Central memory CD4-positive, alpha-beta T cell (primary cell): ENCODE measurements around the gene CRYBG3.

ENCODE experiments used
- DNase-seq: peaks from one replicate; pipeline ENCODE4 v3.0.0; 2022

CRYBG3 gene

DNA sequence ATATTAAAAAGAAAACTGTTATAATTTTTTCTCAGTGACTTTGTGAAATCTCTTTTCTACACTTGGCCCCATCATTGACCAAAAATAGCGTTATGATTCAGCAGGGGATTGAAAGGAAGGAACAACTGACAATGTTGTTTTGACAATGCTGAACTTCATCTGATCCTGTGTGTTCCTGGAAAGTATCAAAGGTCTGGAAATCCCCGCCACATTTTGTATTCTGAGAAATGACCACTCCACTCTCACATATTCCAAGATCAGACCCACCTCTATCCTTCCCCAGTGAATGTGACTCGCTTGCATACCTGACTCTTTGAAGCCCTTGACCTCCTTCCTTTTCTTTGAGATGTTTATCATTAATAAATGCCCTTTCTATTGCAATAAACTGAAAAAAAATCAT is 160.1 kb downstream of the CRYBG3 start:
- DNase-seq, result no peak

DNA sequence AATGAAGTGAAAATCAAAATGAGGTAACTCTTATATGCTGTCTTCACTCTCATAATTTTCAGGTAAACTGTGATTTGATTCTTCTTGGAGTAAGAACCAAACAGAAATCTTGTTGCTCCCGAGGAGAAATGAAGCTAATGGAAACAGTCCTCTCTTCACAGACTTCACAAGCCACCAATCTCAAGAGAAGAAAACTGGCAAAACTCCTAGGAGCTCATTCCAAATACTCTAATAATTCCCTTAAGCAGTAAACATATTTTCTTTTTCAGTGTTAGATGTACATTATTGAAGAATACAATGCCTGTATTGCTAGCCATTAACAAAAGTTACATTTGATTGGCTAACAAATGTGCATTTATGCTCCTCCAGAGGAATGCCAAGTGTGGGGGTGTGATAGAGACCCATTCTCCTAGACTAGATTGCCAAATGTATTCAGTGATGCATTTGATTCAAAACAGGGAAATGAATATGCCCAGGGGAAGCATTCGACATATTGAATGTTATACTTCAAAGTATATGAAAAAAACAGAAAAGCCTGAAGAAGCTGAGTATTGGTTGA is 162.2 kb downstream of the CRYBG3 start:
- DNase-seq, result no peak

DNA sequence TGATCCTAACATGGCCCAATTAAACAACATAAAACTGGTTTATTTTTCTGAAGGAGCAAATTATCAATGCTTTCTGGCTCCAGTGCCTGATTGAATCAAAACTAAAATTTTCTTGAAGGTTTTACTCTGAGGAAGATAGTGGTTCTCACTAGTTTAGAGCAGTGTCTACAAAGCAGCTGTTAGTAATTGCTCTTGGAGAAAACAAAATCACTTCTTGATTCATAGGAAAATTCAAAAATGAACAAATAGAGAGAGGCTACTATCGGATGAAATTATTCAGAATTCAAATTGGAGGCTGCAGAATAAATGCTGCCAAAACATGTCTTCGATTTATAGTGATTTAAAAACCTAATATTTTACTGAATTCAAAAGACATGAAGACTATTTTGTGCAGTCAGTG is 165.5 kb downstream of the CRYBG3 start:
- no peak for DNase-seq

DNA sequence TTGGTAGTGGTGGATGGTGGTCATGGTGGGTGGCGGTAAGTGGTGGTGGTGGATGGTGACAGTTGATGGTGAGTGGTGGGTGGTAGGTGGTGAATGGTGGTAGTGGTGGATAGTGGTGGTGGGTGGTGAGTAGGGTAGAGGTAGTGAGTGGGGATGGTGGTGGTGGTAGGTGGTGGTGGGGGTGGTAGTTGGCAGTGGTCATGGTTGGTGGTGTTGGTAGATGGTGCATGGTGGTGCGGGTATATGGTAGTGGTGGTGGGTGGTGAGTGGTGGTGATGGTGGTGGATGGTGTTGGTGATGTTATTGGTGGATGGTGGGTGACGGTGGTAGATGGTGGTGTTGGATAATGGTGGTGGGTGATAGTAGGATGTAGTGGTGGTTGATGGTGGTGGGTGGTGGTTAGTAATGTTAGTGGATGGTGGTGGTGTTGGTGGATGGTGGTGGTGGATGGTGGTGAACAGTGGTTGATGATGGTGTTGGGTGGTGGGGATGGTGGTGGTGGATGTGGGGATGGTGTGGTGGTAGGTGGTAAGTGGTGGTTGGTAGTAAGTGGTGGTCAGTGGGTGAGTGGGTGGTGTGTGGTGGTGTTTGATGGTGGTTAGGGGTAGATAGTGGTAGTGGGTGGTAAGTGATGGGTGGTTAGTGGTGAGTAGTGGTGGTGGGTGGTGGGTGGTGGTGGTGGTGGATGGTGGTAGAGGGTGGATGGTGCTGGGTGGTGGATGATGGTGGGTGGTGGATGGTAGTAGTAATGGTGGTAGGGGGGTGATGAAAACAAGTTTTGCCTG is 167.2 kb downstream of the CRYBG3 start:
- DNase-seq, result no peak

DNA sequence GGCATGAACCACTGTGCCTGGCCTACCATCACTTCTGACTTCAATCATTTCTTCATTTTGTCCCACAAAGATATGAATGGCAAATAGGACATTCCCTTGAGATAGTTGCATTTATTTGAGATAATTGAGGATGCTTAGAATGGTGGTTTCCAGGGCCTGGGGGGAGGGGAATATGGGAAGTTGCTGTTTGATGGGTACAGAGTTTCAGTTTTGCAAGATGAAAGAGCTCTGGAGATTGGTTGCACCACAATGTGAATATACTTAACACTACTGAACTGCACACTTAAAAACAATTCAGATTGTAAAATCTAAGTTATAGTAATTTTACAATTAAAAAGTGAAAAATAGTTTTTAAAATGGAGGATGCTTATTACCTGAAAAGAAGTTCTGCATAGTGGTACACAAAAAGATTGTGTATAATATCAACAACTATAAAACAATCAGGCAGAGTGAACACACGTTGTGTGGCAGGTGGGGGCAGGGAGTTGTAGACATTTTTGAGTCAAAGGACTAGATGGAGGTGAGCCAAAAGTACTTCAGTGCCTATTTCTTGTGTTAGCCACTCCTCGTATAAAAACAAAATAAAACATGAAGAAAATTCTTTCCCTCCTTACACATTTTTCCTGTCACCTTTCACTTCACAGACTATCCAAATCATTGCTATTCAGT is 168.9 kb downstream of the CRYBG3 start:
- no peak for DNase-seq

DNA sequence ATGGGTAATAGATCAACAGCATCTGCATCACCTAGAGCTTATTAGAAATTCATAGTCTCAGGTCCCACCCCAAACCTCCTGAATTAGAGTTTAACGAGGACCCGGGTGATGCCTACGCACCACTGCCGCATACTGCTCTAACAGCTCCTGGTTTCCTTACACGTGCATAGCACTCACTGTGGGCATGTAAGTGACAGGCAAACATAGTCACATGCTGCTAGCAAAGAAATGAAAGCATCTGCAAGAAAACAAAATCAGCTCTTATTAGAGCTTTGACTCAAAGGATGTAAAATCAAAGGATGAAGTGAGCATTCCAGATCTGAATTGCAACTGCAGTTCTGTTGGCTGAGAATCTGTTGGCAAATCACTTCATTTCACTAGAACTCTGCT is 169.5 kb downstream of the CRYBG3 start:
- peak; percentile 39 for DNase-seq

DNA sequence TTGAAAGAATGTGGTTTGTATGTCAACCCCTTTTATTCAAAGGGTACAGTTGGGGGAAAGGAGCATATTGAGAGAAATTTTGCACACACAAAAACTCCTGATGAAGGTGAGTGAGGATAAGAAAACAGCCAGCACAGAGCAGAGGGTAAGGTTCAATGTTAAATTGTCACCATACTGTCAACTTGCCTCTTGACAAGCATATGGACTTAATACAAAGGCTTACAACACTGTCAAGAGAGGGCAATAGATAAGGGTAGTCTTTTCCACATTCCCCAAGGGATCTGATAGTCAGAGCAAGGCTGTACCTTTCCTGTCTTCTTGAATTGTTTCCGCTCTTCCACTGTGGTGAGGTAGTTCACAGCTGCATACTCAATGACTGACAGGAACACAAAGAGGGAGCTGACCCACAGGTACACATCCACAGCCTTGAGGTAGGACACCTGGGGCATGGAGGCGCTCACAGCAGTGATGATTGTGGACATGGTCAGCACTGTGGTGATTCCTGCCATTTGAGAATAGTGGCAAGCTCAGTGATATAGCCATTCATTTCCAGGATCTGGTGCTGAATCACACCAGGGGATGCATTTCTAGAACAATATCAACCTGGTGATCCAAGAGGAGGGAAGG is 170.8 kb downstream of the CRYBG3 start:
- no peak for DNase-seq

DNA sequence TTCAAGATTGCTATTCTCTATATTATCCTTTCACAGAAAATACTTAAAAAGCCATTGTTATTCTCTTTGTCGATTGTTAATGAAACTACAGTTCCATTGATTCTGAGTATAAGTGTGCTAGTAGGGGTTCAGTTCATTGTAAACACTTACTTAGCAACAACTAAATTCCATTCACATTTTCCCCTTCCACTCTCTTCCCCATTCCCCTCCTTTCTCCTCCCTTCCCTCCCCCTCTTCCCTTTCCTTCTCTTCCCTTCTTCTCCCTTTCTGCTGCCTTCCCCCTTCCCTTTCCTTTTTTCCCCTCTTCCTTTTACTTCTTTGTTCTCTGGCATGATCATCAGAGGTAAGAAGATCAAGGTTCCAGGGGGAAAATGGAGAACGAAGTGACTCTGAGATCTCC is 171.7 kb downstream of the CRYBG3 start:
- no peak for DNase-seq

DNA sequence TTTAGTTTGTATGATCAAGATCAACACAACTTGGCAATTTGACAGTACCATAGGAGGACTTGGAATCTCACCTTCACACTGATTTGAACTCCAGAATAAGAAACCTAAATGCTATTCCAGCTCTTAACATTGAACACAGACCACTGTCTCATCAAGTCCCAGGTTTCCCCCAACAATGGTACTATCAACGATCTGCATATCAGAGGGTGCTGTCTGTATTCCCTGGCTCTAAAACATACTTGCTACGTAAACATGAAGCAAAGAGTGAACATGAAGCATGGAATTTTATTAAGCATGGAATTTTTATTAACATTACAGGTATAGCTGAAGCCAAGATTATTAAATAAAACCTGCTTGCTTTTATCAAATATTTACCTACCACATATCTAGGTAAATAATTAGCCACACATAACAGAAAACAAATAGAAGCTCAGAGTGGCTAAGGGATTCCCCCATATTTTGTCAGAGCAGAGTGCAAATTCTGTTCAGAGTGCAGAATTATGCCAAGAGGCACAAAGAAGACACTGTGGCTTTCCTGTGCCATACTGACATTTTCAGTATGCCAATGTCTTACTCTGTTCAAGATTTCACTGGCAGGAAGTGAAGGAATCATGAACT is 172.6 kb downstream of the CRYBG3 start:
- no peak for DNase-seq
